H1 (cell line): ENCODE data around the gene APOA1. TPM values are rescaled to one million over a fixed set of nuclear protein-coding genes. Genes with fewer than 3 reads are reported as not detected.

Experiments used
- CTCF ChIA-PET: fragments of 300-600 bp; sonication (Branson Sonifier 250); formaldehyde crosslinking; loops from one replicate; lab custom pipeline; 2021; ENCODE audit not compliant: partially characterized antibody; lab: Charles Lee
- POLR2A ChIA-PET: fragments of 300-600 bp; sonication (Branson Sonifier 250); formaldehyde crosslinking; loops from one replicate; lab custom pipeline; 2021; ENCODE audit warnings: inconsistent platforms; ENCODE audit not compliant: partially characterized antibody; lab: Charles Lee
- DNase-seq, 2 experiments: peaks; one replicate each; pipeline versions ENCODE4 v3.0.0 to v3.0.0-alpha.2; 2010 to 2022; ENCODE audit warnings: low spot score in 2 of 2, low read depth in 1 of 2, mixed read lengths in 1 of 2
- FAIRE-seq: peaks from 2 replicates; lab custom pipeline; 2011; peaks lifted over from hg19 to GRCh38; lab: Jason Lieb, UNC
- H2AFZ ChIP-seq: 2 replicates; pipeline ENCODE4 v1.8.1; 2012; ENCODE audit warnings: low read length, inconsistent platforms
- H2AK5ac ChIP-seq: 2 replicates; pipeline ENCODE4 v1.6.1; 2013; ENCODE audit warnings: low read depth, low read length
- H2BK120ac ChIP-seq: replicated peaks from 2 replicates; pipeline ENCODE3; 2013; ENCODE audit warnings: low read depth, low read length, inconsistent platforms
- H2BK12ac ChIP-seq: 2 replicates; pipeline ENCODE4 v1.6.1; 2013; ENCODE audit warnings: low read depth, low read length
- H2BK15ac ChIP-seq: 2 replicates; pipeline ENCODE4 v1.6.1; 2013; ENCODE audit warnings: low read length
- H2BK20ac ChIP-seq: 2 replicates; pipeline ENCODE4 v1.6.1; 2013; ENCODE audit warnings: low read length
- H2BK5ac ChIP-seq: 2 replicates; pipeline ENCODE4 v1.6.1; 2013; ENCODE audit warnings: low read depth, low read length
- H3K14ac ChIP-seq: 2 replicates; pipeline ENCODE4 v1.6.1; 2013; ENCODE audit warnings: inconsistent platforms; ENCODE audit not compliant: insufficient read length
- H3K18ac ChIP-seq: 2 replicates; pipeline ENCODE4 v1.6.1; 2013; ENCODE audit warnings: low read length; ENCODE audit errors: extremely low read depth
- H3K23ac ChIP-seq: 2 replicates; pipeline ENCODE4 v1.6.1; 2013; ENCODE audit warnings: inconsistent platforms; ENCODE audit not compliant: insufficient read length
- H3K23me2 ChIP-seq: 2 replicates; pipeline ENCODE4 v1.6.1; 2013; ENCODE audit warnings: low read depth, low read length
- H3K27ac ChIP-seq: 2 replicates; pipeline ENCODE4 v1.6.1; 2011; ENCODE audit warnings: low read depth, low read length, inconsistent platforms
- H3K27me3 ChIP-seq, 4 experiments: replicated peaks in 1 of 4; 1 replicate in 1 of 4; 2 replicates in 3 of 4; pipeline versions ENCODE4 v1.6.1 to v1.8.1; 2011 to 2013; ENCODE audit warnings: low read length in 3 of 4, mild to moderate bottlenecking in 3 of 4, inconsistent platforms in 2 of 4, mixed read lengths in 2 of 4, moderate library complexity in 1 of 4; ENCODE audit not compliant: control insufficient read depth in 3 of 4, insufficient read depth in 3 of 4; ENCODE audit errors: extremely low read depth in 1 of 4
- H3K36me3 ChIP-seq, 4 experiments: 2 replicates each; pipeline versions ENCODE4 v1.6.1 to v1.8.1; 2011 to 2013; ENCODE audit warnings: mild to moderate bottlenecking in 4 of 4, low read length in 3 of 4, moderate library complexity in 2 of 4, control low read depth in 1 of 4, inconsistent platforms in 1 of 4; ENCODE audit not compliant: insufficient read depth in 4 of 4, control insufficient read depth in 2 of 4
- H3K4ac ChIP-seq: replicated peaks from 2 replicates; pipeline ENCODE3; 2013; ENCODE audit warnings: low read length, low read depth, mixed read lengths, inconsistent platforms; ENCODE audit not compliant: insufficient read length
- H3K4me1 ChIP-seq, 4 experiments: replicated peaks in 1 of 4; 1 replicate in 1 of 4; 2 replicates in 3 of 4; pipeline versions ENCODE4 v1.6.1 to v1.8.1; 2011 to 2013; ENCODE audit warnings: low read length in 3 of 4, inconsistent platforms in 2 of 4, mixed read lengths in 1 of 4; ENCODE audit not compliant: insufficient read depth in 4 of 4, control insufficient read depth in 3 of 4
- H3K4me2 ChIP-seq, 2 experiments: 2 replicates each; pipeline versions ENCODE4 v1.6.1 to v1.8.1; 2011 to 2013; ENCODE audit warnings: low read depth in 2 of 2, low read length in 2 of 2, control low read depth in 1 of 2, inconsistent platforms in 1 of 2, mild to moderate bottlenecking in 1 of 2; ENCODE audit not compliant: insufficient read depth in 1 of 2
- H3K4me3 ChIP-seq, 4 experiments: fragments of 200-600, 300-600 bp in 1 of 4; sonication (generic), shearing (Covaris generic), sonication (Bioruptor Twin) in 1 of 4; 2 replicates each; pipeline versions ENCODE4 v1.5.1 to v1.8.1; 2011 to 2016; ENCODE audit warnings: low read length in 4 of 4, low read depth in 3 of 4, control low read depth in 2 of 4, inconsistent platforms in 2 of 4, mild to moderate bottlenecking in 2 of 4, mixed read lengths in 1 of 4, moderate library complexity in 1 of 4; ENCODE audit not compliant: insufficient read depth in 2 of 4; ENCODE audit errors: extremely low read depth in 1 of 4
- H3K56ac ChIP-seq: replicated peaks from 2 replicates; pipeline ENCODE3; 2013; ENCODE audit warnings: low read depth, mild to moderate bottlenecking, mixed read lengths, low read length, inconsistent platforms; ENCODE audit not compliant: insufficient read length
- H3K79me1 ChIP-seq: 2 replicates; pipeline ENCODE4 v1.6.1; 2013; ENCODE audit warnings: low read depth, low read length, control low read depth
- H3K79me2 ChIP-seq, 2 experiments: 2 replicates each; pipeline versions ENCODE4 v1.6.1 to v1.8.1; 2012 to 2013; ENCODE audit warnings: low read length in 2 of 2, mild to moderate bottlenecking in 2 of 2, inconsistent platforms in 1 of 2; ENCODE audit not compliant: insufficient read depth in 2 of 2, control insufficient read depth in 1 of 2
- H3K9ac ChIP-seq, 4 experiments: replicated peaks in 1 of 4; 1 replicate in 1 of 4; 2 replicates in 3 of 4; pipeline versions ENCODE4 v1.6.1 to v1.8.1; 2011 to 2013; ENCODE audit warnings: low read depth in 3 of 4, low read length in 3 of 4, control low read depth in 2 of 4, mild to moderate bottlenecking in 2 of 4, moderate library complexity in 2 of 4, inconsistent platforms in 1 of 4; ENCODE audit errors: extremely low read depth in 1 of 4
- H3K9me3 ChIP-seq, 2 experiments: 2 replicates each; pipeline versions ENCODE4 v1.6.1 to v1.8.1; 2012 to 2013; ENCODE audit warnings: mild to moderate bottlenecking in 2 of 2, moderate library complexity in 2 of 2, control low read depth in 1 of 2, inconsistent platforms in 1 of 2, low read depth in 1 of 2, low read length in 1 of 2, mixed read lengths in 1 of 2; ENCODE audit not compliant: insufficient read depth in 2 of 2
- H4K20me1 ChIP-seq, 2 experiments: replicated peaks in 1 of 2; 2 replicates each; pipeline versions ENCODE3 to v1.8.1; 2011 to 2013; ENCODE audit warnings: inconsistent platforms in 2 of 2, low read length in 2 of 2, mild to moderate bottlenecking in 1 of 2; ENCODE audit not compliant: insufficient read depth in 2 of 2, control insufficient read depth in 1 of 2
- H4K5ac ChIP-seq: 2 replicates; pipeline ENCODE4 v1.6.1; 2013; ENCODE audit warnings: low read length, low read depth, mixed read lengths, inconsistent platforms; ENCODE audit not compliant: insufficient read length
- H4K8ac ChIP-seq: 2 replicates; pipeline ENCODE4 v1.8.0; 2013; ENCODE audit warnings: mild to moderate bottlenecking, moderate library complexity, low read length, inconsistent platforms; ENCODE audit not compliant: insufficient read depth; ENCODE audit errors: extremely low read depth
- H4K91ac ChIP-seq: replicated peaks from 2 replicates; pipeline ENCODE3; 2013; ENCODE audit warnings: low read length, mixed read lengths, inconsistent platforms; ENCODE audit not compliant: insufficient read length
- ATF2 ChIP-seq: IDR thresholded peaks from 2 replicates; pipeline ENCODE4 v1.6.1; 2012; ENCODE audit warnings: low read length, inconsistent platforms
- CBX8 ChIP-seq: fragments of 300-800, 300-1000 bp; sonication (generic); IDR thresholded peaks from 2 replicates; pipeline ENCODE4 v1.7.1; 2016; ENCODE audit warnings: low read depth, low read length, borderline replicate concordance
- CEBPB ChIP-seq: IDR thresholded peaks from 2 replicates; pipeline ENCODE4 v1.6.1; 2012; ENCODE audit warnings: low read depth, low read length
- CHD1 ChIP-seq: IDR thresholded peaks from 2 replicates; pipeline ENCODE4 v1.6.1; 2012; ENCODE audit warnings: low read depth, low read length, improper control_type of control experiment
- EZH2 ChIP-seq: fragments of 200-600 bp; sonication (generic); IDR thresholded peaks from 2 replicates; pipeline ENCODE4 v1.7.1; 2012; ENCODE audit warnings: low read depth, mild to moderate bottlenecking, moderate library complexity, low read length, inconsistent platforms; ENCODE audit not compliant: severe bottlenecking
- FOSL1 ChIP-seq: IDR thresholded peaks from 2 replicates; pipeline ENCODE4 v1.6.1; 2011; ENCODE audit warnings: mild to moderate bottlenecking, low read depth, low read length, moderate library complexity; ENCODE audit not compliant: insufficient read depth
- GABPA ChIP-seq: IDR thresholded peaks from 2 replicates; pipeline ENCODE4 v1.6.1; 2011; ENCODE audit warnings: mild to moderate bottlenecking, low read length, moderate library complexity, borderline replicate concordance; ENCODE audit not compliant: insufficient read depth
- JUN ChIP-seq: IDR thresholded peaks from 2 replicates; pipeline ENCODE4 v1.6.1; 2011; ENCODE audit warnings: low read depth, mild to moderate bottlenecking, improper control_type of control experiment, low read length
- PHF8 ChIP-seq: fragments of 200-600 bp; sonication (generic); conservative IDR thresholded peaks from 2 replicates; pipeline ENCODE4 v1.7.1; 2012; ENCODE audit warnings: low read depth, mild to moderate bottlenecking, inconsistent platforms, low read length, moderate library complexity
- POLR2AphosphoS5 ChIP-seq: IDR thresholded peaks from 2 replicates; pipeline ENCODE4 v1.6.1; 2011; ENCODE audit warnings: low read depth, low read length
- SAP30 ChIP-seq: fragments of 300-600 bp; sonication (generic); IDR thresholded peaks from 2 replicates; pipeline ENCODE4 v1.7.1; 2012; ENCODE audit warnings: low read length, moderate library complexity, mild to moderate bottlenecking, inconsistent platforms; ENCODE audit not compliant: insufficient read depth, insufficient replicate concordance
- TCF12 ChIP-seq: IDR thresholded peaks from 2 replicates; pipeline ENCODE4 v1.6.1; 2011; ENCODE audit warnings: low read depth, mild to moderate bottlenecking, low read length
- WGBS, 2 experiments: shearing (Covaris generic) in 1 of 2; methylation state at CpG; one replicate each; pipeline versions ENCODE4 v1.1.6 to v1.1.7; 2013 to 2015; ENCODE audit warnings: low lambda C conversion rate in 2 of 2, mixed read lengths in 2 of 2, inconsistent platforms in 1 of 2, low coverage in 1 of 2, missing lambda C conversion rate in 1 of 2; ENCODE audit not compliant: insufficient replicate concordance in 2 of 2, insufficient coverage in 1 of 2, insufficient read length in 1 of 2; ENCODE audit errors: extremely low coverage in 1 of 2, missing lambda C conversion rate in 1 of 2; 5-methylcytosine and 5-hydroxymethylcytosine counted together
- polyA plus RNA-seq, 7 experiments: library from polyadenylated mRNA; depleted of rRNA in 3 of 7; stranded (reverse) in 5 of 7; unstranded in 2 of 7; fragments of >200 nt in 5 of 7; fragments of 200-250 nt in 2 of 7; gene quantifications; 1 replicate in 5 of 7; 2 replicates in 1 of 7; 4 replicates in 1 of 7; pipeline versions ENCODE4 v1.2.1 to v1.2.3, GENCODE V29; 2011 to 2013; ENCODE audit warnings: missing spikeins in 2 of 7, mixed read lengths in 2 of 7
- total RNA-seq: library from RNA; stranded (reverse); fragmentation: NEBNext Ultra II Directional; extraction: Animal tissue kit (Norgen Biotek cat#: 25700); gene quantifications from 2 replicates; pipeline ENCODE4 v1.2.1, GENCODE V29; 2021

The APOA1 gene
- total and polyA plus RNA-seq, 2 of the 8 experiments (the other 6 are each of a cell fraction or from before 2014, with no cell fraction given): 0.80 TPM; not detected in 1

GRCh38 chr11:116860303-116860702 lies 22.9 kb upstream of the APOA1 start:
- H2BK120ac ChIP-seq: no peak overlapping the region
- H3K14ac ChIP-seq: no peak overlapping the region
- H3K27ac ChIP-seq: no peak overlapping the region
- no peak overlapping the region for H3K56ac ChIP-seq
- FAIRE-seq (no peak), DNase-seq (no peak)
- no peak overlapping the region for H3K18ac ChIP-seq
- H3K4ac ChIP-seq: no peak overlapping the region
- H3K9ac ChIP-seq: no peak overlapping the region
- no peak overlapping the region for H2BK20ac ChIP-seq
- ChIA-PET CTCF (interaction anchor here (0.7 to 2.3 kb wide), 5 partner anchors 21 to 249 kb away, joined by 3 to 5 read pairs (median 3); partner anchors contain the start of genes APOA1 and APOA5), POLR2A (interaction anchor here (0.7 to 2.0 kb wide), 2 partner anchors 10 to 13 kb away, joined by 3 to 5 read pairs; no protein-coding TSS in a partner anchor)
- no peak overlapping the region for H2BK12ac ChIP-seq
- no peak overlapping the region for H3K4me3 ChIP-seq
- no peak overlapping the region for H3K23ac ChIP-seq
- H3K9me3 ChIP-seq: no peaks in the 10 kb centered on the region
- no peak overlapping the region for H4K8ac ChIP-seq
- H3K27me3 ChIP-seq: no peaks in the 10 kb centered on the region
- H4K20me1 ChIP-seq: peaks cover 3 to 5% of the 10 kb centered on the region in 2 experiments
- H3K23me2 ChIP-seq: no peaks in the 10 kb centered on the region
- no peak overlapping the region for H3K4me2 ChIP-seq
- no peaks in the 10 kb centered on the region for H3K79me1 ChIP-seq
- no peak overlapping the region for H2AK5ac ChIP-seq
- no peak overlapping the region for H4K5ac ChIP-seq
- 93% methylated on average over 6 of the region's 6 CpGs; no CpG with 5 or more reads in 1 of the 2 experiments for WGBS, 2 experiments
- no peak overlapping the region for H2AFZ ChIP-seq
- TF ChIP-seq CEBPB (no peak), TCF12 (no peak), GABPA (no peak), JUN (no peak), PHF8 (no peak), CHD1 (no peak), FOSL1 (no peak), ATF2 (no peak), POLR2AphosphoS5 (no peak), EZH2 (no peak), CBX8 (no peak), SAP30 (no peak)
- no peaks in the 10 kb centered on the region for H3K79me2 ChIP-seq
- H2BK5ac ChIP-seq: no peak overlapping the region
- no peak overlapping the region for H4K91ac ChIP-seq
- peaks cover 4 to 49% (median 32%) of the 10 kb centered on the region in 4 experiments; a peak in 7 of 8 replicates for H3K36me3 ChIP-seq
- no peaks in the 10 kb centered on the region for H3K4me1 ChIP-seq
- H2BK15ac ChIP-seq: no peak overlapping the region
